HG03439 (cell line): Measurements from ENCODE around the gene OSBPL1A.
A peak's percentile ranks its signal among the peaks of the same experiment; 100 is the strongest.
"Not testable (repeated sequence)": the region's sequence is repeated elsewhere in the genome, so short reads cannot be mapped to it uniquely, and the experiment has no call there.

Experiments
- ATAC-seq: cut with Tn5 transposase; IDR thresholded peaks from one replicate; pipeline ENCODE4 v1.9.1; 2021; ENCODE audit warnings: mild to moderate bottlenecking, moderate library complexity; ENCODE audit not compliant: unreplicated experiment

Gene OSBPL1A

DNA sequence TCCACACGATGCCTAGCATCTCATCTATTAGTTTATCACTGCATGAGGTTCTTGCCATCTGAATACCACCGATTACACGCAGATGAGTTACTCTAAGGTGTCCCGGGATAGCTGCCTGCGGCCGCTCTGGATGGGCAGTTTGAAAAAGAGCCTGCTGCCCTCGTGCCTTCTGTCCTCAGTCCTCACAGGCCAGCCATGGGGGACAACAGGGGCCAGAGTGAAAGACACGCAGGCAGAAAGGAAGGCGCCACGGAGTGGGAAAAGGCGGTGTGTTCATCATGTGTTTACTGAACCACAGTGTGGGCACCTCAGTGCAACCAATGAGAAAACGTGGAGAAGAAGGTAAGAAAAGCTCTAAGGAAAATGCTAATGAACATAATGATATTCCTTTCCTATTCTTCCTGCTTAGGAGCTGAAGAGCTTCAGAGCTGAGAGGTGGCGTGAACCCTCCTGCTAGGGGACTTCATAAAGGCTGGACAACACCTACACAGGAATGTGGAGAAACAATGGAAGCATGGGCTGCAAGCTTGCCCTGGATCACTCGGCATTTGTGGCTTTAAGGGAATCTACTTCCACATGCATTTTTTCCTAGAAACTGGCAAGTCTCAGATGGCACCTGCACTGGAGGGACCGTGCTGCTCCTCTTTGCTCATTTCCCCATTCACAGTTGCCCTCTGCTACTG, 207.8 kb downstream of the OSBPL1A start:
- no peak for ATAC-seq

DNA sequence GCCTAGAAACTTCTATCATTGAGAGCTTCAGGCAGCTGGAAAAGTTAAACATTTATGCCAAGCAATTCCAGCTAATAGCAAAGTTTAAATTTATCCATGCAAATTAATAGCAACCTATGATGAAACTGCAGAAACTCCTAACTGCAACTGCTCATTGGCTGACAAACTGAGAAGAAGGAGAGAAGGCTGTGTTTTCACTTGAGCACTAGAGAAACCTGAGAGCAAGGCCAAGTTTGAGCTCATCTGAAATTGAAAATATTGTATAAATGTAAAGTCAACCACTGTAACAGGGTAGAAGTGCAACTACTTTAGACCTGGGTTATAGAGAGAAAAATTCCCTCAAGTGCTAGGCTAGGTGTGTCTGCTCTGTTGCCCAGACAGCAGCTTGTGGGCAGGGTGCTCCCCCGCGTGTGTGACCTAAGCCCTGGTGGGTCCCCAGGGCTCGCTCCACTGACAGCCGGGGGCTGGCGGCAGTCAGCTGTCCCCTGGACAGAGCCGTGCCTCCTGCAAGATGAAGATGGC, 208.6 kb downstream of the OSBPL1A start:
- ATAC-seq, result peak; percentile 54

DNA sequence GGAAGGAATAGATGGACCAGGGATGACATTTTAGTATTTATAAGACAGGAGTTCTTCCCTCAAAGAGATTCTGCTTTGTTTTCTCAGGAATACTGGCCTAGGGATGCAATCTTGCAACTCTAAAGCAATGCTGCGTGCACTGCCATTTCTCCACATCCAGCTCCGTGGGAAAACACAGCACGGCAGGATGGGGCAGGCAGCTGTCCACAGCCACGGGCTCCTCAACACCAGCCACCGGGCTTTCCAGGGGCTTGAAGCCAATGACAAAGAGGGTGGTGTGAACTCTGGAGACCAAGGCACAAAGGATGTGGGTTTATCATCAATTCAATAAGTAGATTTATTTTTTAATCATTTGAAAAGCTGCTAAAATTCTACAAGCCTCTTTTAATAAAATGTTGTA, 209.5 kb downstream of the OSBPL1A start:
- no peak for ATAC-seq

DNA sequence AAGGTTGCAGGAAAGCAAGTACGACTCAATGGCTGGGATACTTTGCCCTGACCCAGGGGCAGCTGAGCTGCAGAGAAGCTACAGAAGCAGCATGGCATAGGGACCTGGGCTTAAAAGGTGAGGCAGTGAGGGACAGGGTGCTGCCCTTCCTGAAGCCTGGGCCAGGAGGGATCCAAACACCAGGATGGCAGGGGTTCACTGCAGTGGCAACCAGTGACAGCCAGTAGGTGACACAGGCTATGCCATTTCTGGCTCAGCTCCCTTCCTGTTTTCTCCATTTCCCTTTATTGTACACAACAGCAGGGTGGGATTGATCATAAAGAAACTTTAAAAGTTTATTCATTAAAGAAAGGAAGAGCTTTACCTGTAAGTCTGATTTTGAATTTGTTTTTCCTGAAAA, 209.9 kb downstream of the OSBPL1A start:
- ATAC-seq, result no peak

DNA sequence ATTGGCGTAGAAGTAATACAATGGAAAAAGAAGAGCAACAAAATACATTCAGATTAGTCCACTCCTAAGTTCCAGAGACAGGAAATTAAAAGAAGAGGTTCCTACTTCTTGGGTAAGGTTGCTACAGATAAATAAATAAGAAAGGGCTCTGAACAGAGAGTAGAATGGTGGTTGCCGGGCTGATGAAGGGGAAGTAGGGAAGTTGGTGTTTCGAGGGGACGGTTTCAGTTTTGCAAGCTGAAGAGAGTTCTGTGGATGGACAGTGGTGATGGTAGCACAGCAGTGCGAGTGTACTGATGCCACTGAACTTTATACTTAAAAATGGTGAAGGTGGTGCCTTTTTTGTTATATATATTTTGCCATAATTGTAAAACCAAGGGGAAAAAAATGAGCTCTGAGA, 210.6 kb downstream of the OSBPL1A start:
- no peak for ATAC-seq

DNA sequence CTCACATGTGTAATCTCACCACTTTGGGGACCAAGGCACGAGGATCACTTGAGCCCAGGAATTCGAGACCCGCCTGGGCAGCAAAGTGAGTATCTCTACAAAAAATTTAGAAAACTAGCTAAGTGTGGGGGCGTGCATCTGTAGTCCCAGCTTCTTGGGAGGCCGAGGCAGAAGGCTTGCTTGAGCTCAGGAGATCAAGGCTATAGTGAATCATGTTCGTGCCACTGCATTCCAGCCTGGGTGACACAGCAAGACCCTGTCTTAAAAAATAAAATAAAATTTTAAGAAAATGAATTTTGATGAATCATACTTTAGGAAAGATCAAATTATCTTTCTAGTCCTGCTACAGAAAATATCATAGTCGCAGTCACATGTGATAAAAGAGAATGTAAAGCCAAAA, 211.8 kb downstream of the OSBPL1A start:
- ATAC-seq, result no peak

DNA sequence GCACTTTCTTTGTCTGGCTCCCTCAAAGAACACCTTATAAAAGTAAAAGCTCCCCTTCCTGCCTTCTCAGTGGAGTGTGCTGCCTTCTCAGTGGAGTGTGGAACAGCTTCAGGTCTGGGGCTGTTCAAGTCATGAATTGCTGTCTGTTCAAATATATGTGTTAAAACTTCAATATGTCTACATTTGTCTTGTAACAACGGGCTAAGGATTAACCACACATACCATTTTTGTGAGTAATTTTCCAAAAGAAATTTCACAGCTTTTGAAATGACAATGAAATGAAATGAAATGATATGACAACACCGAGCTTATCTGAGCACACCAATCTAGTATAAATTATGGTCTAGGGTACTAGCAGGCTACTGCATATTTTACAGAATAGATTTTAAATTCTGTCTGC, 215.8 kb downstream of the OSBPL1A start:
- no peak for ATAC-seq

DNA sequence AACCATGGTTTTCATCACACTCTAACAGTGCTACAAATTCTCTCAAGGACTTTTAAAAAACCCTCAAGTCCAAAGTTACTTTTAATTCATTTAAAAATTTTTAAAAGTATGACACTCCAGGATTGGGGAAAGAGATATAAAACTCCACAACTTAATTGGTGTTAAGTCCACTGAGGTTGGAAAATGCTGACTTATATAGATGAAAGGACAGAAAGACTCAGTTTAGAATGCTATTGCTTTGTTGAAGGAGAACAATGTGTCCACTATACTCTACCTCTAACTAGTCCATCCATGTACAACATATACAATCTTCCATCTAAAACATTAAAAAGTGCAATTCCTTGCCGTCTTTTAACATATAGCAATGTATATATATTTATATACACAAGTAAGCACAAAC, 217.6 kb downstream of the OSBPL1A start:
- ATAC-seq, result no peak

DNA sequence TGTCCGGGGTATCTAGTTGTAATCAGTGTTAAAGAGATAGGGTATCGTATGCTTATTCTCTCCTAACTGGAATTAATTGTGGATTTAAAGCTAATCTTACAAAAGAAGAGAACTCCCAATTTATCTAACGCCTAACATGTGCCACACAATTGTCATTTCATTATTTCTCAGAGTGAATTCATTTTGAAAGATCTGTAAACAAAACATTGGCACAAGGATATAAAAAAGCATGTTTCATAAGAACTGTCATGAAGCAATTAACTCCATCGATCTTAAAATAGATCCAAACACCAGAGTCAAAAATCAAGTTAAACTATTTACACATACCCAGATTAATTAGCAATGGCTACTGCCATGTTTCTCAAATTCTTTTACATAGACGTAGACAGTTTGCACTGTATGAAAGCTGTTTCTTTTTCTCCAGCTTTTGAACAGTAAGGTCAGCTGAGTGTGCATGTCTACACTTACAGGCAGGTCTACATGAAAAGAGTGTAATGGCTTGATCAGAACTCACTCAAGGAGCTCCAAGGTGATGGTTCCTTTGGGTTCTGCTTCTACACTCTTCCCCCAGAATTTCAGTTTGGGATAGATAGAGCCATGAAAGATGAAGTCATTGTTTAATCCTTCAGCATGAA, 220.0 kb downstream of the OSBPL1A start:
- ATAC-seq, result no peak

DNA sequence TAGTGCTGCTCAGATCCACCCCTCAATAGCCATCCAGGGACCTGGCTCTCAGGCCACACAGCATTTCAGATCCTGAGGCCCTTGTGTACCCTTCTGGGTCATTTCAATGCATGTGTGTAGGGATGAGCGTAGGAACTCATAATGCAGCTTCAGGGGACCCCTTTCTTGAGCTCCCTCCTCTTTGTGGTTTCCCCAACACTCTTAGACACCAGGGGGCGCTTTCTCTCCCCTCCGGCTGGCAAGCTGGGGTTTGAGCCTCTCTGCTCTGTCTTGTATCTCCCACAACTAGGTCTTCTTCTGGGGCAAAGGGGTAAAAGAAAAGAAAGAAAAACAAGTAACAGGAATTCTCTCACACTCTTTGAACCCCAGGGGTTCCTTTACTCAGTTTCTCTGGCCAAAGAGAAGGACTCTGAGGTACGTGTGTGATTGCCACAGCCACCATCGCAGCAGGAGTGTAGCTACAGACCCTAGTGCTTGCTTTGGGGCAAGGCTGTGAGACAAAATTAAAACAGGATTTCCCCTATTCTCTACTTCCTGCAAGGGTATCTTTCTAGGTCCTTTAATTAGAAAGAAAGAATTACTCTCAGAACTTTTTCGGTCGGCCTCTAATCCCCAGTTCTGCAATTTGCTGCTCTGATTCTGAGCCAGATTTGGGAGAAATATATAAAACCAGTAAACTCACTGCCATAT, 220.8 kb downstream of the OSBPL1A start:
- peak; percentile 74 for ATAC-seq

DNA sequence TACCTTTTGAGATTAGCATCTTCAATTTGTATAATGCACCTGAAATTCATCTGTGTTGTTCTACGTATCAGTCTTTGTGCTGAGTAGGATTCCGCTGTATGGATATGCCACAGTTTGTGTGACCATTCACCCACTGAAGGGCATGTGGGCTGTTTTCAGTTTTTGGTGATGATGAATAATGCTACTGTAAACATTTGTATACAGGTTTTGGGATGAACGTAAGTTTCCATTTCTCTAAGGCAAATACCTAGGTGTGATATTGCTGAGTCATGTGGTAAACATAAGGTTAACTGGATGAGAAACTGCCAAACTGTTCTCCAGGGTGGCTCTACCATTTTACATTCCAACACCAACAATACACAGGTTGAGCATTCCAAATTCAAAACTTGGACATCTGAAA, 223.6 kb downstream of the OSBPL1A start:
- ATAC-seq, result no peak

DNA sequence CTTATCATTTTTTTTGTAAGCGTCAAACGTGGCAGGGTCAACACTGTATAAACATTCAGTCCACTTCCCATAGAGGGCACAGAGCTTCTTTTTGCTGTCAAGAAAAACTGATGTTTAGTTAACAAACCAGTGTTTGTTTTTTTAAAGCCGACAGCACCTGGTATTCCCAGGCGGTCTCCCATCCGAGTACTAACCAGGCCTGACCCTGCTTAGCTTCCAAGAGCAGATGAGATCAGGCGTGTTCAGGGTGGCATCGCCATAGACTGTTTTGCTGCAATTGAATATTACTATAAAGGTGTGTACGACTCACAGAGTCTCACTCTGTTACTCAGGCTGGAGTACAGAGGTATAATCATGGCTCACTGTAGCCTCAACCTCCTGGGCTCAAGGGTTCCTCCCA, 227.3 kb downstream of the OSBPL1A start:
- ATAC-seq, result no peak

DNA sequence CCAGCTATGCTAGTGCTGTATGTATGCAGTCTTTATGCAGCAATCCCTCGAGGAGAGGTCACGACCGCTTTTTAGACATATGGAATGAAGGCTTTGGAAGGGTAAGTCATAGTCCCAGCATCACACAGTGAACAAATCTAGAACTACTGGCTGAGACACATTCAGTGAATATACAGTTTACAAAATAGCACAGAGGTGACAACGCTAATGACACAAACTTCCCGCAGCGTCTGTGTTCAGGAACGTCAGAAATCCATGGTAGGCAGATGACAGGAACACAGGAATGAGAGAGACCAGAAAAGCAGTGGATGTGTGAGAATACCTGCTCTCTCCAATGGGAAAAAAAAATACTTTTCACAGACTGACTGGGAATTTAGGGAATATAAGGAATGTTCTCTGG, 229.1 kb downstream of the OSBPL1A start:
- no peak for ATAC-seq

DNA sequence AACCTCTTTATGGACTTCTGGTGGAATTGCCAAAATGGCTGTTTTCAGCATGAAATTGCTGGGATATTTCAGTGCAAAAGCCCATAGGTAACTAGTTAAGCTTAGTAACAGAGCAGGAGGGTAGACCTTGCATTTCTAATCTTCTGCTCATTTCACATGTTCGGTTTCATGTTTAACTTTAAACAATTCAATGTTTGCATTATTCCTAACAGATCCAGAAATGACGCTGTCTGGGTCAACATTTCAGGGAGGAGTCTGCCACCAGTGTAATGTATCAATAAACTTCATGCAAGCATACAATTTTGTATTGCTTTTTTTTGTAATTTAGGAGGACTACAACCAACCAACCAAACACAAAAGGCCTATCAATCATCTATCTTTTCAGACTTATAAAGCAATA, 236.3 kb downstream of the OSBPL1A start:
- ATAC-seq, result no peak

DNA sequence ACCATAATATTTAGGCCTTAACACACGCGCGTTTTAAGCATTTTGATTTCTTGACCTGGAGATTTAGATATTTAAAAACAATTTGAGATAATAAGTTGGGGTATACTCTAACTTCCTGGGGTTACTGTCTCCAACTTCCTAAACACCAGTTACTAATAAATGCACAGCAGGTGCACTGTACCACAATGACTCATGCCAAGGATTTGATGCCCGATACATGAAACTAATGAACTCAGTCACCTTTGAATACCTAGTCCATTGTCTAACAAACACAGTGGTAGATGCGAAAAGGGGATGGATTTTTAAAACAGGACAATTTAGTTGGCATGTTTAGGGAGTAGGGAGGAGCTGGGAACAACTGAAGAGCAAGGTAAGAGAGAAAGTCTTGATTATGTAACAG, 237.5 kb downstream of the OSBPL1A start:
- no peak for ATAC-seq

DNA sequence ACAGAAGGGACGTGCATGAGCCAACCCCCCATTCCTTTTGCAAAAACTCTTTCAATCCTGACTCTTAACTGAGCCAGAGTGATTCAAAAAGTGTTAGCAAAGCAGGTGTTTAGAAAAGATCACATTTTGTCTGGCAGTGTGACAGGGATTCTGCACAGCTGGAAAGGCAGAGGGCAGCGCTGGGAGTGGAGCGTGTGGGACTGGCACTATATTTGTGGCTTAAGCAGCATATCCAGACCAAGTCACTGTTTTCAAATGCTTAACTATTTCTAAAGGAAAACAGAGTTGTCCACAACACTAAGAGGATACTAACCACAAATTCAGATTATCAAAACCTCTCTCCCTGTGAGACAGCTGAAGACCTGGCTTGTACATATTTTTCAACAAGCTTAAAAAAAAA, 239.8 kb downstream of the OSBPL1A start:
- ATAC-seq, result no peak

DNA sequence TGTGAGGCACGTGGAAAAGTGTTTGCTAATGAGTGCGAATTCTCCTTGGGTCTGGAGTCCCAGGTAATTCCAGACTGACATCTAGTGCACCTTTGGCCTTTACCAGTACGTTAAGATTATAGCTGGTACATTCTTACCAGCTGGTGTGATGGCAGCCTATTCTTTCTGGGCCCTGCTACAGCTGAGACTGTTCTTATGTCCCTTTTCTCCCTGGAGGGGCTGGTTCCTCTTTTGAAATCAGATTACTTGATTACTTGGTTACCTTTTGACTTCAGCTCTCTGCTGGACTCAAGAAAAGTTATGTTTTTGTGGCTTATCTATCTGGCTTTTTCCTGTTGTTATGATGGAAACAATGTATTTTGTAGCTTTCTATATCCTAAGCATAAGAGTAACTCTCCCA, 244.2 kb downstream of the OSBPL1A start:
- no peak for ATAC-seq

DNA sequence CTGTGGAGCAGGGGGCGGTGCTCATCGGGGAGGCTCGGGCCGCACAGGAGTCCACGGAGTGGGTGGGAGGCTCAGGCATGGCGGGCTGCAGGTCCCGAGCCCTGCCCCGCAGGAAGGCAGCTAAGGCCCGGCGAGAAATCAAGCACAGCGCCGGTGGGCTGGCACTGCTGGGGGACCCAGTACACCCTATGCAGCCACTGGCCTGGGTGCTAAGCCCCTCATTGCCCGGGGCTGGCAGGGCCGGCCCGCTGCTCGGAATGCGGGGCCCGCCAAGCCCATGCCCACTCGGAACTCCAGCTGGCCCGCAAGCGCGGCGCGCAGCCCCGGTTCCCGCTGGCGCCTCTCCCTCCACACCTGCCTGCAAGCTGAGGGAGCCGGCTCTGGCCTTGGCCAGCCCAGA, 248.0 kb downstream of the OSBPL1A start:
- not testable (repeated sequence) for ATAC-seq

DNA sequence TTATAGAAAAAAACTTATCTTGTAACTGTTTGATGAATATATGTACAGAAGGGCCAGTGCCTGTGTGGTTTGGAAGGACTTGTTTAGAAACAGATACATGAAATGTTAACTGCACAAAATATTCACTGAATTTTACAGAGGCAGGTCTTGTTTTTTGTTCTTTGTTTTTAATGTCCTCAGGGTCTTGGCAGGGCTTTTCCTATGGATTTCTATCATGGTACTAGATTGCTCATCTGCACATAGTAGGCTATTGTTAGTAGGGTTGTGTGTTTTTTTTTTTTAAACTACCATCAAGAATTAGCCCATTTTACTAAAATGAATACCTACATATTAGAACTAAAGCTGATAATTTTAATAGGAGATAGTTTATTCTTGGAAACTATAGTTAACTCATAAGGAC, 255.2 kb downstream of the OSBPL1A start:
- no peak for ATAC-seq

DNA sequence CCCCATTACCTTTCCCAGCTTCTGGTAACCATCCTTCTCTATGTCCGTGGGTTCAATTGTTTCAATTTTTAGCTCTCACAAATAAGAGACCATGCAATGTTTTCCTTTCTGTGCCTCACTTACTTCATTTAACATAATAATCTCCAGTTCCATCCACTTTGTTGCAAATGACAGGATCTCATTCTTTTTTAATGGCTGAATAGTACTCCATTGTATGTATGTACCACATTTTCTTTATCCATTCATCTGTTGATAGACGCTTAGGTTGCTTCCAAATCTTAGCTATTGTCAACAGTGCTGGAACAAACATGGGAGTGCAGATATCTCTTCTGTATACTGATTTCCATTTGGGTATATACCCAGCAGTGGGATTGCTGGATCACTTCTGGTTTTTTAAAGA, 256.9 kb downstream of the OSBPL1A start:
- no peak for ATAC-seq

DNA sequence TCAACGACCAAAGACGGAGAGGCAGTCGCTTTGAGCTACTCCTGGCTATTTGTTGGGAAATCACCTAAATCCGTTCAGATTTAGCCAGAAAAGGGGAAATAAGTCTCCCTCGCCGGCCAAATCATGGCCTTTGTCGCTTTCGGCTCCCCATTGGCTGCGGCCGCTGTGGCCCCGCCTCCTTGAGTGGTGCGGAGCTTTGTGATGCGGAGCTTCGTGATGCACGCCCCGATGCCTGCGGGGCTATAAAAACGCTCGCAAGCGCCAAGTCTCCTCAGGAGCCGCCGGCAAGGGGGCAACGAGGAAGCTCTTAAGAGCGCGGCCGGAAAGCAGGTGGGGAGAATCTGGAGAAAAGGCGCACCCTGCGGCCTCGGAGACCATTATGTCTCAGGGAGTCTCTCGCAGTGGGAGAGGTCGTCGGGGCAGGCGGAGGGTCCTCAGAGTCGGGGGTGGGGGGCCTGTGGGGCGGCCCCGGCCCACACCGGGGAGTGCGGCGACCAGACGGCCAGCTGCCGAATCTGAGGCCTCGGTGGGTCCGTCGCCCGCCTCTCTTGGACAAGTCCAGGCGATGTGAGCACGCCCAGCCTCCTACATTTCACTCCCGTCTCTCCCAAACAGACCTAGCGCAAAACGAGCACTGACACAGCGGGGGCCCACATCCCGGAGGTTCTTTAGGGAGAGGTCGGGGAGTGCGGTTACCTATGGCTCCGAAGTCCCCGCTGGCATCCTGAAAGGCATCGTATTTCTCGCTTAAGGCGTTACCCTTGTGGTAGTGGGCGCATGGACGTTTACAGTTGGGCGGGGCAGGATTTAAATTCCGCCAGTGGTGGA, 258.6 kb downstream of the OSBPL1A start, which contains the start of gene CABYR:
CABYR (plus strand) TSS at position 274 of the 828 bp plus-strand sequence. CDS start 4,053 bp downstream, outside the sequence.
- ATAC-seq, result peak; percentile 85
